GM19438 (cell line): ENCODE measurements around the gene BDP1.
"Not testable (repeated sequence)": the region's sequence is repeated elsewhere in the genome, so short reads cannot be mapped to it uniquely, and the experiment has no call there.

ENCODE experiments used
- ATAC-seq: cut with Tn5 transposase; IDR thresholded peaks from one replicate; pipeline ENCODE4 v1.9.1; 2021; ENCODE audit warnings: low read depth; ENCODE audit not compliant: unreplicated experiment

The BDP1 gene

DNA sequence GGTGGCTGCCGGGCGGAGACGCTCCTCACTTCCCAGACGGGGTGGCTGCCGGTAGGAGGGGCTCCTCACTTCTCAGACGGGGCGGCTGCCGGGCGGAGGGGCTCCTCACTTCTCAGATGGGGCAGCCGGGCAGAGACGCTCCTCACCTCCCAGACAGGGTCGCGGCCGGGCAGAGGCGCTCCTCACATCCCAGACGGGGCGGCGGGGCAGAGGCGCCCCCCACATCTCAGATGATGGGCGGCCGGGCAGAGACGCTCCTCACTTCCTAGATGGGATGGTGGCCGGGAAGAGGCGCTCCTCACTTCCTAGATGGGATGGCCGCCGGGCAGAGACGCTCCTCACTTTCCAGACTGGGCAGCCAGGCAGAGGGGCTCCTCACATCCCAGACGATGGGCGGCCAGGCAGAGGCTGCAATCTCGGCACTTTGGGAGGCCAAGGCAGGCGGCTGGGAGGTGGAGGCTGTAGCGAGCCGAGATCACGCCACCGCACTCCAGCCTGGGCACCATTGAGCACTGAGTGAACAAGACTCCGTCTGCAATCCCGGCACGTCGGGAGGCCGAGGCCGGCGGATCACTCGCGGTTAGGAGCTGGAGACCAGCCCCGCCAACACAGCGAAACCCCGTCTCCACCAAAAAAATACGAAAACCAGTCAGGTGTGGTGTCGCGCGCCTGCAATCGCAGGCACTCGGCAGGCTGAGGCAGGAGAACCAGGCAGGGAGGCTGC lies 96.7 kb downstream of the BDP1 start:
- not testable (repeated sequence) for ATAC-seq

DNA sequence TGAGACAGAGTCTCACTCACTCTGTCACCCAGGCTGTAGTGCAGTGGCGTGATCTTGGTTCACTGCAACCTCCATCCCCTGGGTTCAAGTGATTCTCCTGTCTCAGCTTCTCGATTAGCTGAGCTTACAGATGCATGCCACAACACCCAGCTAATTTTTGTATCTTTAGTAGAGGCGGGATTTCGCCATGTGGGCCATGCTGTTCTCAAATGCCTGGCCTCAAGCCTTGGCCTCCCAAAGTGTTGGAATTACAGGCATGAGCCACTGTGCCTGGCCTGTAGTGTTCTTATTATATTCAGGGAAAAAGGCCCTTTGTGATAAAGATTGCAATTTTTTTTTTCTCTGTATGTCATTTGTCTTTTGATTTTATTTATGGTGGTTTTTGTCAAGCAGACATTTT lies 107.7 kb downstream of the BDP1 start:
- ATAC-seq = no peak

DNA sequence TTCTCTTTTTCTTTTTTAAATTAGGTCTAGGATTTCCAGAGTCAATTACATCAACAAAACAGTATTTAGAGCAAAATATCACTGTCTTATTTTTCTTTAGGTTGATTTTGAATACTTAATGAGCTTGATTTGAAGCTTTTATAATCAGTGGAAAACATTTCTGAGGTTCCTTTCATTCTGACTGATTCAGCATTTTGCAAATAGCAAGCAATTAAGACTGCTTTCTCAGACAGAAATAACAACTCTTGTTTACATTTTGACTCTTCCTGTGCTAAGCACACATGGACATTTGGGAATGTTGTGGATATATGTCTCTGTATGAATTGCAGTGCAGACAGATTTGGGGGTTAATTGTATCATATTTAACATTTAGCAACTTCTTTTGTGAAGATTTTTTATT lies 109.4 kb downstream of the BDP1 start:
- no peak for ATAC-seq

DNA sequence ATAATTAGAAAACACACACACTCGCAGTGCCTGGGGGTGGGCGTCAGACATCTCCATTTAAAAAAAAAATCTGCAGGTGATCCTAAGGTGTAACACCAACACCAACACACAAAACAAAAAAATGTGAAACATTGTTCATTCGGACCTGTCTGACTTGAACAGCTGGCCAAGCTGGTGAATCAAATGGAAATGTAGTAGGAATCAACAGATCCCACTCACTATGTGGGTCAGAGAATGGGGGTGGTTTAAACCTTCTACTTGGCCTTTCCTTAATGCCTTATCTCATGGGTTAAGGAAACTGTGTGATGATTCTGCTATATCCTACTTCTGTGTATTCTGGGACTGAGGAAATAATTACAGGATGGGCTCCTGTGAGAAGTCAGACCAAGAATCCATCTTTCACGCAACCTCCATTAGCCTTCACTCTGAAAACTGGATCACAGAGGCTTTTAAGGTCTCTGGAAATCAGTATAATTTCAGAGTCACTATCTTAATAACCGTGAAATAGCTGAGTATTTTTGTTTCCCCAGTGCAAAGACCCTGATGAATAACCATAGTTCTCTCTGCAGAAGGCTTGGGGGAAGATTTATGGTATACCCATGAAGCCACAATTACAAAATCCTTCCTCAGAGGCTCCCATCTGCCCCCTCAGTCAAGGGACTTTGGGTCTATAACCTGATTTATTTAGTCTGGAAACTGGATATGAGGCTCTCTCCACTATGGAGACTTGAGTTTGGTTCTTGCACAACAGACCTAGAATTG lies 114.5 kb downstream of the BDP1 start:
- ATAC-seq = no peak

DNA sequence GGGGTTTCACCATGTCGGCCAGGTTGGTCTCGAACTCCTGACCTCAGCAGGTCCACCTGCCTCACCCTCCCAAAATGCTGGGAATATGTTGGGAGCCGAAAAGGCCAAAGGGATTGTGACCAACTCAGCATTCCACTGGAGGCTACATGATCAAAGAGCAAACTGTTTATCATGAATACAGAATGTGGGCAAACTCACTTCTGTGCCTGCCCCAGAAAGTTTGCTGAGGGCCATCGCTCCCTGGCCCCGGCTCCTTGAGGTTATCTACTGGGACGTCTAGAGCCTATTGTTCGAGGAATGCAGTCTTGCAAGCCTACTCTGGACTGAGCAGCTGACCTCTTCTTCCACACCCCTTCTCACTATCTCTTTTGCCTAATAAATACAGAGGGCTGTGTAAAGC lies 116.4 kb downstream of the BDP1 start:
- not testable (repeated sequence) for ATAC-seq

DNA sequence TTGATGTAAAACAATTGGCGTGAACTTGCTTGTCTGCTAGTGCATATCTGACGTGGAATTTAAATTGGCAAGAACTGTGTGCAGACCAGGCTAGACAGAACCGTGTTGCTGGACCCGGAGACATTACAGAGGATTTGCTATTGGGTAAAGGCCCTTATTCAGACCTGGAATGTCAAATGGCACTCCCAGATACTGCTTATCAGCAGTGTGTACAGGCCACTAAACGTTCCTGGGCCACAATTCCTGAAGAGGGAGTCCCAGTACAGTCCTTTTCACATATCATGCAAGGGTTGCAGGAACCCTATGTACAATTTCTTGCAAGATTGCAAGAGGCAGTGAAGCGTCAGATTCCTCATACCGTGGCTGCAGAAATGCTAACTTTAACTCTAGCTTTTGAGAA lies 118.1 kb downstream of the BDP1 start:
- ATAC-seq = no peak

DNA sequence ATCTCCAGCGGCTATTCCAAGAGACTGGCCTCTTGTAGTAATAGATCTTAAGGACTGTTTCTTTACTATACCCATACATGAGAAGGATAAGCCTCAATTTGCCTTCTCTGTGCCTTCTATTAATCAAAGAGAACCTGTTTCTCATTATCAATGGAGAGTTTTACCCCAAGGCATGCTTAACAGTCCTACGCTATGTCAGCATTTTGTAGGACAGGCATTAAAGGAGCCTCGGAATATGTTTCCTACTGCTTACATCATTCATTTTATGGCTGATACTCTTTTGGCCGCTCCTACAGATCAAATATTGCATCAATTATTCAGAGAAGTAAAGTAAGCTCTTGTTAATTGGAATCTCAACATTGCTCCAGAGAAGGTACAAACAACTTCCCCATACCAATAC lies 120.1 kb downstream of the BDP1 start:
- ATAC-seq = not testable (repeated sequence)

DNA sequence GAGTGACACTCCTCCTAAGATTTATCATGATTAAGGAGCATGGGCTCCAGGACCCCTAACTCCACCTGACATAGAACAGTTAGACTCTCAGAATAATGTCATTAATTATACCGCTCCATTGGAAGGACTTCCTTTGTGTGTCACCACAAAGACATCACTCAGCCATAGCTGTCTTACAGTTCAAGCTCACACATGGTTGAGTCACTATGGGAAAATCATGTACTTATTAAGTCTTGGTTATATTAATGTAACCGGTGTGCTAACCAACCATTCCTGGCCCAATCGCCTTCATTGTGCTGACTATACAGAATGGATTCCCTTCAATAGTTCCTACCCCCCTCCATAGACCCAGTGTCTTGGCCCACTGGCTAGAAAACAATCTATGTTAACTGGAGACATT lies 120.8 kb downstream of the BDP1 start:
- ATAC-seq = no peak

DNA sequence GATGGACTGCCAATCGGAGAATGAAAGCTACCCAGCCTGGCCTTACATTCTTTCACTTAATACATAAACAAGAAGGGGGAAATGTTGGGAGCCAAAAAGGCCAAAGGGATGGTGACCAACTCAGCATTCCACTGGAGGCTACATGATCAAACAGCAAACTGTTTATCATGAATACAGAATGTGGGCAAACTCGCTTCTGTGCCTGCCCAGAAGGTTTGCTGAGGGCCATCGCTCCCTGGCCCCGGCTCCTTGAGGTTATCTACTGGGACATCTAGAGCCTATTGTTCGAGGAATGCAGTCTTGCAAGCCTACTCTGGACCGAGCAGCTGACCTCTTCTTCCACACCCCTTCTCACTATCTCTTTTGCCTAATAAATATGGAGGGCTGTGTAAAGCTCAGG lies 122.4 kb downstream of the BDP1 start:
- not testable (repeated sequence) for ATAC-seq

DNA sequence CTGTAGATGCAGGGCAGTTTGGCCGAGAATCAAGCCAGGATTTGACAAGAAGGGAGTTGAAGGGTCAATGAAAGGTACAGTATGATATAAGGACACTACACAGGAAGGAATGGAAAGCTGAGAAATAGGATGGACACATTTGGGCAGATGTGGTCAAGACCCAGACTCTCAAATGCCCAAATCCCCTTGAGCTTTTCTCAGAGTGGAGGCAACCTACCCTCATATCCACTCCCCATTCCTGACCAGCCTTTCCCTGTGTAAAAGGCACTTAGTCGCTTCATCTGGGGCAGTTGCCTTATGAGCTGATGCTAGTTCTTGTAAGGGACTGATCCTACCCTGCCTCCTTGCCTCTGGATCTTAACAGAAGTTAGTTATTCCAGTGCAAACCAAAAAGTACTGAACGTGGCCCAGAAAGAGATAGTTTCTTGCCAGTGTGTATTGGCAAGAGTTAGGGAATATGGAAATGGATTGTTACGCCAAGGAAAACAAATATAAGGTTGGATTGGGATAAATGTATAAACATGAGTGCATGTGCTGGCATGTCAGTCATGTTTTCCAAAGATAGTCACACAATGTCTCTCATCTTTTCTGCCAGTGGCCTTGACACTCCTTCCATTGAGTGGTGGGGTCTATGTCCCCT lies 127.6 kb downstream of the BDP1 start:
- no peak for ATAC-seq

DNA sequence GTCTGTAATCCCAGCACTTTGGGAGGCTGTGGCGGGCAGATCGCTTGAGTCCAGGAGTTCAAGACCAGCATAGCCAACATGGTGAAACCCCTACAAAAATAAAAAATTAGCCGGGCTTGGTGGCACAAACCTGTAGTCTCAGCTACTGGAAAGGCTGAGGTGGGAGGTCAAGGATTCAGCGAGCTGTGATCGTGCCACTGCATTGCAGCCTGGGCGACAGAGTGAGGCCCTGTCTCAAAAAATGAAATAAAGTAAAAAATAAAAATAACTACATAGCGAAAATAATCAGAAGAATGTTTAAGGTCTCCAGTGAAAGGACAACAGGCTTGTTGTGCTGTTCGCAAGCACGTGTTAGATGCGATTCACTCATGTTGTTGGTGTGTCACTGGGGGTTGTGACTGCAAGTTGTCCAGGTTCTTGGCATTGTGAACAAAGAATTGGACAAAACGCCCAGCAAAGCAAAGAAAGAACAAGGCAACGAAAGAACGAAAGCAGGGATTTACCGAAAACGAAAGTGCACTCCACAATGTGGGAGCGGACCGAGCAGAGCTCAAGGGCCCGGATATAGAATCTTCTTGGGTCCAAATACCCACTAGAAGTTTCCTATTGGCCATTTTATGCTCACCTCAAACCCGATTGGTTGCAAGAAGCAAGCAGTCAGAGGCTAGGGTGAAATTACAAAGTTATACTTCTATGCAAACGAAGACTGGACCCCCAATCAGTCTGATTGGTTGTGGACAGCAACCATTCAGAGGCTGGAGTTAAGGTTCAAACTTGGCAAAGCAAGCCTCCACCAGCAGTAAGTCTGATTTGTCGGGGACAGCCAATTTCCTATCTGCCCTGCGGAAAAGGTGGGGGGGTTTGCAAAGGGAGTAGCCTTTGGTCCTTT lies 130.8 kb downstream of the BDP1 start:
- peak; percentile 1 for ATAC-seq

DNA sequence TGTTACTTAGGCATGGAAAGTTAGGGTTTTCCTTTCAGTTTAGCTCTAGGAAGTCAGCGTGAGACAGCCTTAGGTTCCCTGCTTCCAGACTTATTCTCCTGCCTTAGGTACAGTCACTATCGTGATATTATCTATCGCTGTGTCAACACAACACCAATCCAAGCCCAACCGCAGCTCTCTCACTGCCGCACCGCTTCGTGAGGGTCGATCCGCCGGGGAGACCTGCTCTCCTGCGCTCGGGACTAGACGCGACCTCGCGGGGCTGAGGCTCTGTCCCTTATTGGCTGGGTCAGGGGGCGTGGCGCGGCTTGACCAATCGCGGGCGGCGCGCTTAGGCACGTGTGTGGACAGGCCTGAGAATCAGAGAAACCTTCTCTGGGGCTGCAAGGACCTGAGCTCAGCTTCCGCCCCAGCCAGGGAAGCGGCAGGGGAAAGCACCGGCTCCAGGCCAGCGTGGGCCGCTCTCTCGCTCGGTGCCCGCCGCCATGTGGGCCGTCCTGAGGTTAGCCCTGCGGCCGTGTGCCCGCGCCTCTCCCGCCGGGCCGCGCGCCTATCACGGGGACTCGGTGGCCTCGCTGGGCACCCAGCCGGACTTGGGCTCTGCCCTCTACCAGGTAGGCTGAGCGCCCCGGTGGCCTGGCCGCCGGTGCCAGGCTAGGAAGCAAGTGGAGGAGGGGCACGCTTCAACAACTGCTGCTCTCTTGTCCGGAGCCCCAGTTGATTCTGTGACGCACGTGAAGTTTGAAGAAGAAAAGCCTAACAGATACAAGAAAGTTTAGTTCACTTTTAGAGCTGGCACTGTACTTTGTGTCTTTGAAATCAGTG lies 131.7 kb downstream of the BDP1 start, which contains the start of gene MCCC2:
Gene MCCC2 (plus strand): TSS at position 400 of the 825 bp plus-strand sequence. CDS start 86 bp downstream, at position 486.
- peak; percentile 97 for ATAC-seq

DNA sequence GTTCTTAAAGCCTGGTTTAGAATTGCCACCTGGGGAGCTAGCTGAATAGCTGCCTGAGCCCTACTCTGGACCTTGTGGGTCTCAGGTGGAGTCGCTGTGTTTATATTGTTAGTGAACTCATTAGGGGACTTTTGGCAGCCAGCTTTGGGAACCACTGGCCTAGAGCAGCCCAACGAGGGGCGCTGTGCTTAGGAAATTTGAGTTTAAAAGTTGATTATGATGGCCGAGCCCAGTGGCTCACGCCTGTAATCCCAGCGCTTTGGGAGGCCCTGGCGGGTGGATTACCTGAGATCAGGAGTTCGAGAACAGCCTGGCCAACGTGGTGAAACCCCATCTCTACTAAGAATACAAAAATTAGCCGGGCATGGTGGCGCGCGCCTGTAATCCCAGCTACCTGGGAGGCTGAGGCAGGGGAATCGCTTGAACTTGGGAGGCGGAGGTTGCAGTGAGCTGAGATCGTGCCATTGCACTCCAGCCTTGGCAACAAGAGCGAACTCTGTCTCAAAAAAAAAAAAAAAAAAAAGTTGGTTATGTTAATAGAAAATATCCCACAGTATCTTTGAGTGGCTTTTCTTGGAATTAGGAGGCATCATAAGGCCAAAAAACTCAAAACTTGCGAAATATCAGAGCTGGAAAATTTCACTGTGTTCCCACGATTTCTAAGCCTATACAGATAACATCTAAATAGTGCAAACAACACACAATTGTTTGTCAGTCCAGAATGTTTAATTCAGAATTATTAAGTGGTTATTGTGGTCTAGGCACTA lies 132.5 kb downstream of the BDP1 start:
- ATAC-seq = peak; percentile 15

DNA sequence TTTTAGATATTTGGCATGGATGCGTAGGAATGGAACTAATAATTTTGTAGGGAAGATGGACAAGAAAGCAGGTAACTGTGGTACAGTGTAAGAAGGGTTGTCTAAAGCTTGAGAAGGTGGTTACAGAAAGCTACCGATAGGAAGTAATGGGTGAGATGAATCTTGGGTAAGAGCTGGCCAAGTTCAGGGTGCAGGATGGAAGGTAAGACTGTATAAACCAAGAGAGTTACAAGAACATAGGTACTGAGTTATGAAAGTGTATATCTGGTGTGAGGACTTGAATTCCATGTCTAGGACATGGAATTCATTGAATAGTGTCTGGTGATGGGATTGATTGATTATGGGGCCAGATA lies 133.1 kb downstream of the BDP1 start:
- ATAC-seq = no peak

DNA sequence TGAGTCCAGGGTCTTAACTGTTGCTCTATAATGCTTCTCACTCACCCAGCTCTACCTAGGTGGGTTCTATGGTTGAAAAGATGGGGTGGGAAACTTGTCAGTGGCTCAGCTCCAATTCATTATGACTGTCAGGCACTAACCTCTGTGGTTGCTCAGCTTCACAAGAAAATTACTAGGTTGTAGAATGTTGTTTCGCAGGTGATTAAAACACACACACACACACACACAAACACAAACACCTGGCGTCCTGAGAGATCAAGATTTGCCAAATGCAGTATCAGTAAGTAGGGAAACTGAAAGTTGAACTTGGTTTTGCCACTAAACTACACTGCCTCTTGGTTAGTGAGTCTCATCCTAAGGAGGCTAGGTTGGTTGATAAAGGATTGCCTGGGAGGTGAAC lies 134.5 kb downstream of the BDP1 start:
- no peak for ATAC-seq

DNA sequence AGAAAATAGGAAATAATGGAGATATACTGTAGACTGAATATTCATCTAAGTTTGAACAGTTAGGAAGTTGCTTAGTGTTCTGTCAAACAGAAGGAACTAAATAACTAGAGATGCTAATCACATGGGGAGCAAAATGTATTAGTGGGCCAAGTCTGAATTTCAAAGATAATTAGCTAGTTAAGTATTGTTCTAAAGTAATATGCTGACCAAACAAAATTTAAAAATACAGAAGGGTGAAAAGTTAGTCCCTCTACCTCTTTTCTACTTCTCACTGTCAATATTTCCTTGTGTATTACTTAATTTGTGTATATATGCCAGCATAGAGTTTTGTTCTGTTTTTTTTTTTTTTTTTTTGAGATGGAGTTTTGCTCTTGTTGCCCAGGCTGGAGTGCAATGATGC lies 135.6 kb downstream of the BDP1 start:
- no peak for ATAC-seq

DNA sequence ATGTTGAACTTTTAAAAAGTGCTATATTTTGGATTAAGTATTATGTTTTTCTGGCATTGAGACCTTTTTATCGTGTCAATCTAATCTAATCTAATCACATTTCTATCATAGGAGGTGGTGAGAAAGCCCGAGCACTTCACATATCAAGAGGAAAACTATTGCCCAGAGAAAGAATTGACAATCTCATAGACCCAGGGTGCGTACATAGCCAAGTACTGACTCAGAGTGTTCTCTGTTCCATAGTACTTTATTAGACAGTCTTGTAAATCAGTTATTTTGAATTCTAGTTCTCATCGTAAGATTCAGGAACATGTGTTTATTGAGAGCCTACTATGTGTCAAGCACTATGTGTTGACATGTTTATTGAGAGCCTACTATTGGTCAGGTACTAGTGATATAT lies 140.7 kb downstream of the BDP1 start:
- no peak for ATAC-seq

DNA sequence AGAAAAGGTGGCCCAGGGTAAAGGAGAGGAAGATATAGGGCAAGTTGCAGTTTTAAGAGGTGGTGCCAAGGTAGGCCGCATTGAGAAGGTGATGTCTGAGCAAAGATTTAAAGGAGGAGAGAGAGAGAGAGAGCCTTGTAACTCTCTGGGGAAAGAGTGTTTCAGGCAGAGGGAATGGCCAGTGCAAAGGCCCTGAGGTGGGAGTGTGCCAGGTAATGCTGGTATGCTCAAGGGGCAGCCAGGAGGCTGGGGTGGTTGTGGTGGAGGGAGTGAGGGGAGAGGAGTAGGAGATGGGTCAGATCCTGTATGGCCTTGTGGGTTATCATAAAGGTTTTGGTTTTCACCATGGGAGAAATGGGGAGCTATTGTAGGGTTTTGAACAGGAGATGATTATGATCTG lies 141.6 kb downstream of the BDP1 start:
- ATAC-seq = no peak

DNA sequence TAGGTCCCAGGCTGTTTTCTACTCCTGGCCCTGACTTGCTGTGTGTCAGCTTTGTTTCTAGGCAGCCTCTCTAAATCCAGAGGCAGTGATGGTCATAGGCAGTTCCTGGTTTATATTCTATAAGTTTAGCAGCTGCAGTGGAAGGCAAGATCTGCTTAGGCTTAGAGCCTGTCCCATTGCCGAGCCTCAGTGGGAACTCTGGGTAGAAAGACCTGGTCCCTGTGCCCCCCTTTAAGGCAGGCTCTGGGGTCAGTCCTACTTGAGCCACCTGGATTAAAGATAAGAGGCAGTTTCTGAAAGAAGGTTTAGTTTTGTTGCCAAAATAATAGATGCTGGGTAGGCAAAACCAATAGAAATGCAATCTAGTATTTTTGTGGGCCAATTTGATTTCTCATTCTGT lies 145.3 kb downstream of the BDP1 start:
- no peak for ATAC-seq
